Fibroblast of lung (primary cell): ENCODE data around the gene LYSMD2. TPM values are rescaled to one million over a fixed set of nuclear protein-coding genes. Genes with fewer than 3 reads are reported as not detected.

ENCODE experiments used
- DNase-seq, 2 donors: peaks; one replicate each; pipeline versions ENCODE4 v3.0.0 to v3.0.0-alpha.2; 2010; ENCODE audit warnings: low read depth in 2 of 2
- H2AFZ ChIP-seq: 2 replicates; pipeline ENCODE4 v1.5.1; 2012; ENCODE audit warnings: low read length, control low read depth, inconsistent platforms
- H3K27ac ChIP-seq: 2 replicates; pipeline ENCODE4 v1.5.1; 2011; ENCODE audit warnings: low read length, control low read depth; ENCODE audit not compliant: insufficient read depth
- H3K27me3 ChIP-seq: 2 replicates; pipeline ENCODE4 v1.5.1; 2011; ENCODE audit warnings: mild to moderate bottlenecking, low read length; ENCODE audit not compliant: control insufficient read depth, insufficient read depth
- H3K36me3 ChIP-seq: 2 replicates; pipeline ENCODE4 v1.5.1; 2011; ENCODE audit warnings: low read length; ENCODE audit not compliant: control insufficient read depth, insufficient read depth
- H3K4me1 ChIP-seq: 2 replicates; pipeline ENCODE4 v1.5.1; 2011; ENCODE audit warnings: low read length; ENCODE audit not compliant: control insufficient read depth, insufficient read depth; ENCODE audit errors: extremely low read depth
- H3K4me2 ChIP-seq: 2 replicates; pipeline ENCODE4 v1.5.1; 2011; ENCODE audit warnings: low read length, control low read depth; ENCODE audit not compliant: insufficient read depth; ENCODE audit errors: extremely low read depth
- H3K4me3 ChIP-seq, 4 experiments: fragments of 200-600 bp in 1 of 4; sonication (generic) in 1 of 4; replicated peaks in 1 of 4; 2 replicates each; pipeline ENCODE4 v1.5.1; 2011 to 2016; ENCODE audit warnings: low read length in 4 of 4, low read depth in 3 of 4, mild to moderate bottlenecking in 3 of 4, control low read depth in 2 of 4, inconsistent platforms in 1 of 4, mixed read lengths in 1 of 4; ENCODE audit not compliant: insufficient read depth in 1 of 4; ENCODE audit errors: control extremely low read depth in 1 of 4
- H3K79me2 ChIP-seq: 2 replicates; pipeline ENCODE4 v1.5.1; 2012; ENCODE audit warnings: mild to moderate bottlenecking, low read length, inconsistent platforms; ENCODE audit not compliant: control insufficient read depth, insufficient read depth
- H3K9ac ChIP-seq: 2 replicates; pipeline ENCODE4 v1.5.1; 2011; ENCODE audit warnings: mild to moderate bottlenecking, low read length, control low read depth; ENCODE audit not compliant: insufficient read depth
- H3K9me3 ChIP-seq: 2 replicates; pipeline ENCODE4 v1.5.1; 2012; ENCODE audit warnings: low read depth, low read length; ENCODE audit not compliant: control insufficient read depth, insufficient read depth
- H4K20me1 ChIP-seq: 2 replicates; pipeline ENCODE4 v1.5.1; 2011; ENCODE audit warnings: low read length; ENCODE audit not compliant: control insufficient read depth, insufficient read depth; ENCODE audit errors: extremely low read depth
- EZH2 ChIP-seq: IDR thresholded peaks from 2 replicates; pipeline ENCODE4 v1.5.1; 2012; ENCODE audit warnings: low read length, control low read depth, mild to moderate bottlenecking; ENCODE audit errors: missing control alignments
- polyA plus RNA-seq, 2 donors: library from polyadenylated mRNA; depleted of rRNA in 1 of 2; stranded (reverse) in 1 of 2; unstranded in 1 of 2; fragments of >200 nt; gene quantifications; 2 replicates each; pipeline ENCODE4 v1.2.1, GENCODE V29; 2011 to 2012; ENCODE audit warnings: missing spikeins in 1 of 2
- total RNA-seq: library from RNA; depleted of rRNA; stranded (reverse); fragments of >200 nt; gene quantifications from 2 replicates; pipeline ENCODE4 v1.2.1, GENCODE V29; 2014
- TF ChIP-seq, protein P1 (sequence below), 2 donors: IDR thresholded peaks in 1 of 2; conservative IDR thresholded peaks in 1 of 2; 1 replicate in 1 of 2; 2 replicates in 1 of 2; pipeline ENCODE4 v1.5.1; 2011 to 2012; ENCODE audit warnings: low read length in 2 of 2, control low read depth in 1 of 2, inconsistent platforms in 1 of 2, low read depth in 1 of 2, mild to moderate bottlenecking in 1 of 2

Gene LYSMD2
- total and polyA plus RNA-seq, 2 donors (not counting 1 experiment from before 2014, with no cell fraction given) = 7.8 to 10.1 TPM

DNA sequence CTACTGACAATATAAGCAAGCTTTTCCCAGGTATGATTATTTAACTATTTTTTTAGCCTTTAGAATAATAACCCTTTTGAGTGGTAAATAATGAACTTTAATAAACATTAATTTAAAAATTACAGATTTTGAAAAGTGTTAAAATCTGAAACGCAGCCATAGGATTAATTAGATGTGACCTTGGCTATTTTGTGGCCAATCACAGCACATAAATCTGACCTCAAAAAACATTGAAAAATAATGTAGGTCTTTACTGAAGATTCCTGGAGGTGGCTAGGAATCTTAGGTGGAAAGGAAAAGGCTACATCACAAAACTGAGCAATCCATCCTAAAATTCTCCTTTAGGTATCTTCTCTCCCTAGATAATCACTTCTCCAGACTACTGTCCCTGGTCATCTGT is 38.1 kb downstream of the LYSMD2 start:
- Histone ChIP-seq H3K4me2 (no peak overlapping the region), H3K4me3 (no peak overlapping the region), H3K27me3 (no peaks in the 10 kb centered on the region), H3K4me1 (no peaks in the 10 kb centered on the region), H3K36me3 (no peaks in the 10 kb centered on the region), H4K20me1 (no peaks in the 10 kb centered on the region), H3K9me3 (no peaks in the 10 kb centered on the region), H3K9ac (no peak overlapping the region), H3K79me2 (no peaks in the 10 kb centered on the region), H3K27ac (no peak overlapping the region), H2AFZ (no peak overlapping the region)
- no peak for DNase-seq
- TF ChIP-seq, protein P1, sequence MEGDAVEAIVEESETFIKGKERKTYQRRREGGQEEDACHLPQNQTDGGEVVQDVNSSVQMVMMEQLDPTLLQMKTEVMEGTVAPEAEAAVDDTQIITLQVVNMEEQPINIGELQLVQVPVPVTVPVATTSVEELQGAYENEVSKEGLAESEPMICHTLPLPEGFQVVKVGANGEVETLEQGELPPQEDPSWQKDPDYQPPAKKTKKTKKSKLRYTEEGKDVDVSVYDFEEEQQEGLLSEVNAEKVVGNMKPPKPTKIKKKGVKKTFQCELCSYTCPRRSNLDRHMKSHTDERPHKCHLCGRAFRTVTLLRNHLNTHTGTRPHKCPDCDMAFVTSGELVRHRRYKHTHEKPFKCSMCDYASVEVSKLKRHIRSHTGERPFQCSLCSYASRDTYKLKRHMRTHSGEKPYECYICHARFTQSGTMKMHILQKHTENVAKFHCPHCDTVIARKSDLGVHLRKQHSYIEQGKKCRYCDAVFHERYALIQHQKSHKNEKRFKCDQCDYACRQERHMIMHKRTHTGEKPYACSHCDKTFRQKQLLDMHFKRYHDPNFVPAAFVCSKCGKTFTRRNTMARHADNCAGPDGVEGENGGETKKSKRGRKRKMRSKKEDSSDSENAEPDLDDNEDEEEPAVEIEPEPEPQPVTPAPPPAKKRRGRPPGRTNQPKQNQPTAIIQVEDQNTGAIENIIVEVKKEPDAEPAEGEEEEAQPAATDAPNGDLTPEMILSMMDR (conservative IDR thresholded peaks at IDR 0.05 in 1 of 2, IDR thresholded peaks at IDR 0.05 in 1 of 2; ENCODE audit: low read depth in 1 of 2, low read length in 2 of 2) = no peak
- TF ChIP-seq EZH2 = no peak

DNA sequence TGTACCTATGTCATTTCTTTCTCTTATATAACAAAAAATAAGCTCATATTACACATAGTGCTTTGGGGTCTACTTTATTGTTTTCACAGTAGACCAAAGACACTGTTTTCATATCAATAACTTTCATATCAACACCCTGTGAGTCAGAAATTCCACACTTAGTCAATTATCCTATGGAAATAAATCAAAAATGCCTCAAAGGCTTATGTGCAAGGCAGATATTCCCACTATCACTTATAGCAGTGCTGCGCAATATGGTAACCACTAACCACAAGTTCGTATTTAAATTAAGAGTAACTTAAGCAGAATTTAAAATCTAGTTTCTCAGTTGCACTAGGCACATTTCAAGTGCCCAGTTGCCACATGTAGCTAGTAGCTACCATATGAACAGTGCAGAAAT is 40.3 kb downstream of the LYSMD2 start:
- H3K9me3 ChIP-seq = no peaks in the 10 kb centered on the region
- DNase-seq = no peak
- no peak overlapping the region for H3K4me2 ChIP-seq
- H3K27me3 ChIP-seq = no peaks in the 10 kb centered on the region
- no peak for TF ChIP-seq EZH2
- TF ChIP-seq, protein P1 (conservative IDR thresholded peaks at IDR 0.05 in 1 of 2, IDR thresholded peaks at IDR 0.05 in 1 of 2; ENCODE audit: low read depth in 1 of 2, low read length in 2 of 2) = no peak
- H3K36me3 ChIP-seq = no peaks in the 10 kb centered on the region
- H4K20me1 ChIP-seq = no peaks in the 10 kb centered on the region
- no peaks in the 10 kb centered on the region for H3K79me2 ChIP-seq
- H2AFZ ChIP-seq = no peak overlapping the region
- H3K4me1 ChIP-seq = no peaks in the 10 kb centered on the region
- H3K4me3 ChIP-seq = no peak overlapping the region
- H3K9ac ChIP-seq = no peak overlapping the region
- no peak overlapping the region for H3K27ac ChIP-seq

DNA sequence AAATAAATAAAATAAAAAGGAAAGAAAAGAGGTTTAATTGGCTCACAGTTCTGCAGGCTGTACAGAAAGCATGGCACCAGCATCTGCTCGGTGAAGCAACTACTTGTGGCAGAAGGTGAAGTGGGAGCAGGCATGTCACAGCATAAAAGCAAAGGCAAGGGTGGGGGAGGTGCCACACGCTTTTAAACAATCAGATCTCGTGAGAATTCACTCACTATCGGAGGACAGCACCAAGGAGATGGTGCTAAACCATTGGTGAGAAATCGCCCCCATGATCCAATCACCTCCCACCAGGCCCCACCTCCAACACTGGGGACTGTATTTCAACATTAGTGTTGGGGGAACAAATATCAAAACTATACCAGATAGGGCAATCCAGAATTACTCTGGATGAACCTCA is 40.9 kb downstream of the LYSMD2 start:
- Histone ChIP-seq H3K9ac (no peak overlapping the region), H2AFZ (no peak overlapping the region), H3K9me3 (no peaks in the 10 kb centered on the region), H3K27ac (no peak overlapping the region), H3K4me3 (no peak overlapping the region), H3K36me3 (no peaks in the 10 kb centered on the region), H4K20me1 (no peaks in the 10 kb centered on the region), H3K79me2 (no peaks in the 10 kb centered on the region), H3K27me3 (no peaks in the 10 kb centered on the region), H3K4me2 (no peak overlapping the region), H3K4me1 (no peaks in the 10 kb centered on the region)
- TF ChIP-seq, protein P1 (conservative IDR thresholded peaks at IDR 0.05 in 1 of 2, IDR thresholded peaks at IDR 0.05 in 1 of 2; ENCODE audit: low read depth in 1 of 2, low read length in 2 of 2) = no peak
- TF ChIP-seq EZH2 = no peak
- no peak for DNase-seq
